HUES64 (cell line): ENCODE results near the gene TMEM170B.

ENCODE experiments used
- H3K27ac ChIP-seq: 2 replicates; pipeline ENCODE4 v1.7.0; 2013; ENCODE audit warnings: low read depth, low read length, inconsistent platforms
- H3K27me3 ChIP-seq: 2 replicates; pipeline ENCODE4 v1.6.1; 2013; ENCODE audit warnings: mild to moderate bottlenecking, low read length; ENCODE audit not compliant: insufficient read depth
- H3K36me3 ChIP-seq: 2 replicates; pipeline ENCODE4 v1.6.1; 2013; ENCODE audit warnings: mild to moderate bottlenecking, low read length; ENCODE audit not compliant: insufficient read depth
- H3K4me1 ChIP-seq: 2 replicates; pipeline ENCODE4 v1.6.1; 2013; ENCODE audit warnings: mild to moderate bottlenecking, low read length, moderate library complexity; ENCODE audit not compliant: insufficient read depth
- H3K4me3 ChIP-seq: 2 replicates; pipeline ENCODE4 v1.5.1; 2013; ENCODE audit warnings: mild to moderate bottlenecking, low read length, moderate library complexity
- H3K9ac ChIP-seq: 2 replicates; pipeline ENCODE4 v1.6.1; 2013; ENCODE audit warnings: mild to moderate bottlenecking, low read depth, low read length
- H3K9me3 ChIP-seq: 2 replicates; pipeline ENCODE4 v1.6.1; 2013; ENCODE audit warnings: low read depth, low read length; ENCODE audit not compliant: insufficient read depth
- WGBS: fragments of 150-250, 120-280 bp; methylation state at CpG from one replicate; pipeline ENCODE4 v1.1.7; 2013; ENCODE audit warnings: missing lambda C conversion rate; 5-methylcytosine and 5-hydroxymethylcytosine counted together

TMEM170B gene

GRCh38 chr6:11497881-11498280 lies 39.7 kb upstream of the TMEM170B start:
- Histone ChIP-seq H3K4me1 (peaks cover 9% of the 10 kb centered on the region), H3K36me3 (no peaks in the 10 kb centered on the region), H3K9ac (no peak overlapping the region), H3K9me3 (0 out of 2 replicates have a peak, but pooled peaks cover 3% of the 10 kb centered on the region), H3K27me3 (no peaks in the 10 kb centered on the region), H3K4me3 (no peak overlapping the region), H3K27ac (no peak overlapping the region)
- WGBS, result 92% methylated on average over 1 of the region's 1 CpG

DNA sequence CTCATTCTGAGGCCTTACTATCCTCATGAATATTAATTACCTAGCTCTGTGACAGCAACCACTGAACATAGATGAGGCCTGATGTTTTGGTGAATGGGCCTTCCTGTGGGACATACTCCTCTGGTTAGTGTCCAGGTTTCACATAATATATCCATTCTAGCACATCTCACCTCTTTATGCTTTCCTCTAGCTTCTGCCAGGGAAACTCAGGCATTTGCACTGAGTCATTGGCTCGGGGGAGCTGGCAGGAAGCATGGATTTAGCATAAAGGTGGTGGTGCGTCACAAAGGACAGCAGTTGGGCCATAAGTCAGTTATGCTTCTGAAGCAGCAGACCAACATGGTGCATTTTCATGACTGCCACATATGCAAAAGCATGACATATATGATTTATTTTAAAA lies 37.5 kb upstream of the TMEM170B start:
- Histone ChIP-seq H3K9me3 (0 out of 2 replicates have a peak, but pooled peaks cover 3% of the 10 kb centered on the region), H3K4me1 (peaks cover 9% of the 10 kb centered on the region), H3K36me3 (no peaks in the 10 kb centered on the region), H3K4me3 (no peak overlapping the region), H3K27ac (no peak overlapping the region), H3K27me3 (no peaks in the 10 kb centered on the region), H3K9ac (no peak overlapping the region)
- WGBS, result 87% methylated on average over 2 of the region's 2 CpGs

DNA sequence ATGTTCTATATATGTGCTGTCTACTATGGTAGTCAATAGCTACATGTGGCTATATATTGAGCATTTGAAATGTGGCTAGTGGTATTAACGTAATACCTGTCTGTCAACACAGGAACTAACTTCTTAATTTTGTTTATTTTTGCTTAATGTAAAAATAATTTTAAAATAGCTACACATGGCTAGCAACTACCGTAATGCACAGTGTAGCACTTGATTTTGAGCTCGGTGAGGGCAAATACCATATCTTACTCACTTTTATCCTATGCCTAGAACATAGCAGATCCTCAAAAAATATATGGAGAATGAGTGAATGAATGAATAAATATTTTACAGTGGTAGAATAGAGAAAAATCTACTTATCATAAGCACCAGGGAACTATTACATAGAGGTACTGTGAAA lies 28.1 kb upstream of the TMEM170B start:
- Histone ChIP-seq H3K9ac (no peak overlapping the region), H3K9me3 (no peaks in the 10 kb centered on the region), H3K27ac (no peak overlapping the region), H3K4me1 (no peaks in the 10 kb centered on the region), H3K4me3 (no peak overlapping the region), H3K36me3 (no peaks in the 10 kb centered on the region), H3K27me3 (no peaks in the 10 kb centered on the region)
- WGBS, result 100% methylated on average over 2 of the region's 3 CpGs

DNA sequence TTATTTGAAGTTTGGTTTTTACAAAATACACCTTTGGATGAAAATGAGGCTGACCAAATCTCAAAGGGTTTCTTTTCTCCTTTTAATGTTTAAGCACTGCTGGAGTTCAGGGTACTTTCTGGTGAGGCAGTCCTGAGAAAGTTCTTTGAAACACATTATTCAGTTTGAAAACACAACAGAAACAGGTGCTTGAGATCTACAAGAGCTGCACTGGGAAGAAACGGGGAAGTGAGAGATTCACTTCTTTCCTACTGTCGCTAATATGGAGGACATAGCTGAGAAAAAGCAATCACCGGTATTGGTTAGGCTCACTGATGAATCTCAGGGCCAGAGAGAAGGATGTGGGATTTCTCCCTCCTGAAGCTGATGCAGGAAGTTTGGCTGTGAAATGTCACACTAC lies 22.9 kb upstream of the TMEM170B start:
- no peaks in the 10 kb centered on the region for H3K27me3 ChIP-seq
- H3K9ac ChIP-seq, result no peak overlapping the region
- H3K4me3 ChIP-seq, result no peak overlapping the region
- WGBS, result 80% methylated on average over 3 of the region's 3 CpGs
- no peak overlapping the region for H3K27ac ChIP-seq
- no peaks in the 10 kb centered on the region for H3K4me1 ChIP-seq
- peaks cover 13% of the 10 kb centered on the region; the same call in 1 of the 2 replicates for H3K9me3 ChIP-seq
- no peaks in the 10 kb centered on the region for H3K36me3 ChIP-seq

GRCh38 chr6:11515763-11516162 lies 21.8 kb upstream of the TMEM170B start:
- peaks cover 13% of the 10 kb centered on the region; the same call in 1 of the 2 replicates for H3K9me3 ChIP-seq
- no peak overlapping the region for H3K9ac ChIP-seq
- no peak overlapping the region for H3K27ac ChIP-seq
- no peaks in the 10 kb centered on the region for H3K27me3 ChIP-seq
- WGBS, result 84% methylated on average over 3 of the region's 3 CpGs
- H3K4me3 ChIP-seq, result no peak overlapping the region
- H3K36me3 ChIP-seq, result no peaks in the 10 kb centered on the region
- no peaks in the 10 kb centered on the region for H3K4me1 ChIP-seq

- 94% methylated on average over 4 of the region's 4 CpGs for WGBS
- peaks cover 9% of the 10 kb centered on the region; the same call in 1 of the 2 replicates for H3K9me3 ChIP-seq
- no peaks in the 10 kb centered on the region for H3K27me3 ChIP-seq
- no peaks in the 10 kb centered on the region for H3K36me3 ChIP-seq
- no peaks in the 10 kb centered on the region for H3K4me1 ChIP-seq
- no peak overlapping the region for H3K27ac ChIP-seq
- no peak overlapping the region for H3K4me3 ChIP-seq
- no peak overlapping the region for H3K9ac ChIP-seq
Observed at GRCh38 chr6:11522812-11523605, 14.5 kb upstream of the TMEM170B start.

DNA sequence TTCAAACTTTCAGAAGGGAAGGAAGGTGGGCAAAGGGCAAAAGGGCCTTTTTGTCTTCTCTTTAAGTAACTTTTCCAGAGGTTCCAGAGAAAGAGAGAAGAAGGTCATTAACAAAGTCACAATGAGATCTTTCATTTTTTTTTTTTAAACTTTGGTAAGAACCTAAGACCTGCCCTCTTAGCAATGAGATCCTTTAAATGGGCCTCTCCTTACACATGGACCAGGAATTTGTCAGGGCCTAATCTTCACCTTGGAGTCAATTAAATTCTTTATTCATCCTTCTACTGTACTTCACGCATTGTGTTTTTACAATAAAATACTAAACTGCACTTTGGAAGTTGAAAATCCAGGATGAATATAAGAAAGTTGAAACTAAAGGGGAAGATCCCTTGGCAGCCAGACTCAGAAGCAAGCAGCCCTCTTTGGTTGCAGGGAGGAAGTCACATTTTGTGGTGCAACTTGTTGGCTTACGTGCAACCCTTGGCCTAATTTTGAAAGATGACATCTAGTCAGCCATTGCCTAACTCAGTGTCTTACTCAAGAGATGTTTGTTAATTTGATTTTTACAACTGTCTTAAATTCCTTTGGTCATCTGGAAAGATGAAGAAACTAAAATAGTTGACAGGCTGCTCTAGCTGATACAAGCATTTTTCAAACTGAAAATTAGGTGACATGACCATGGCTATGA lies 11.9 kb upstream of the TMEM170B start:
- H3K9ac ChIP-seq, result no peak overlapping the region
- no peaks in the 10 kb centered on the region for H3K36me3 ChIP-seq
- H3K4me3 ChIP-seq, result no peak overlapping the region
- H3K27me3 ChIP-seq, result no peaks in the 10 kb centered on the region
- no peaks in the 10 kb centered on the region for H3K9me3 ChIP-seq
- WGBS, result 52% methylated on average over 1 of the region's 2 CpGs
- H3K27ac ChIP-seq, result no peak overlapping the region
- H3K4me1 ChIP-seq, result no peaks in the 10 kb centered on the region

- H3K4me3 ChIP-seq, result no peak overlapping the region
- no peaks in the 10 kb centered on the region for H3K4me1 ChIP-seq
- 81% methylated on average over 3 of the region's 3 CpGs for WGBS
- H3K9ac ChIP-seq, result no peak overlapping the region
- H3K9me3 ChIP-seq, result no peaks in the 10 kb centered on the region
- H3K27ac ChIP-seq, result no peak overlapping the region
- no peaks in the 10 kb centered on the region for H3K27me3 ChIP-seq
- no peaks in the 10 kb centered on the region for H3K36me3 ChIP-seq
Observed at GRCh38 chr6:11526156-11526505, 11.4 kb upstream of the TMEM170B start.

- H3K9me3 ChIP-seq, result no peaks in the 10 kb centered on the region
- H3K27ac ChIP-seq, result no peak overlapping the region
- no peaks in the 10 kb centered on the region for H3K27me3 ChIP-seq
- no peaks in the 10 kb centered on the region for H3K36me3 ChIP-seq
- H3K4me1 ChIP-seq, result no peaks in the 10 kb centered on the region
- H3K4me3 ChIP-seq, result no peak overlapping the region
- H3K9ac ChIP-seq, result no peak overlapping the region
Observed at GRCh38 chr6:11527274-11527870, 10.2 kb upstream of the TMEM170B start.

DNA sequence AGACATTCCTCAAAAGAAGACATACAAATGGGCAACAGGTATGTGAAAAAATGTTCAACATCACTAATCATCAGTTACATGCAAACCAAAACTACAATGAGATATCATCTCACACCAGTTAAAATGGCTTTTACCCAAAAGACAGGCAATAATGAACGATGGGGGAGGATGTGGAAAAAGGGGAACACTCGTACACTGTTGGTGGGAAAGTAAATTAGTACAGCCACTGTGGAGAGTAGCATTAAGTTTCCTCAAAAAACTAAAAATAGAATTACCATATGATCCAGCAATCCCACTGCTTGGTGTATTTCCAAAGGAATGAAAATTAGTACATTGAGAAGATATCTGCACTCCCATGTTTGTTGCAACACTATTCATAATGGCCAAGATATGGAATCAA lies 8.6 kb upstream of the TMEM170B start:
- Histone ChIP-seq H3K4me1 (no peaks in the 10 kb centered on the region), H3K36me3 (no peaks in the 10 kb centered on the region), H3K9me3 (no peaks in the 10 kb centered on the region), H3K4me3 (no peak overlapping the region), H3K27ac (no peak overlapping the region), H3K9ac (no peak overlapping the region), H3K27me3 (no peaks in the 10 kb centered on the region)
- WGBS, result no CpG with 5 or more reads among the region's 2 CpGs

DNA sequence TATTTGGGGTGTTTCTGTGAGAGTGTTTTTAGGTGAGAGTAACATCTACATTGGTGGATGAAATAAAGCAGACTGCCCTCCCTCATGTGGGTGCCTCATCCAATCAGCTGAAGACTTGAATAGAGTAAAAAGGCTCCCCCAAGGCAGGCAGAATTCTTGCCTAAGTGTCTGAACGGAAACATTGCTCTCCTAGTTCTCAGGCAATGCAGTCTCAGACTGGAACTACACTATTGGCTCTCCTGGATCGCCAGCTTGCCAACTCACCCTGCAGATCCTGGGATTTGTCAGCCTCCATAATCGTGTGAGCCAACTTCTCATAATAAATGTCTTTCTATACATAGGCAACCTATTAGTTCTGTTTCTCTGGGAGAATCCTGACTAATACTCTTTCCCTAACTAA lies 5.5 kb upstream of the TMEM170B start:
- H3K27ac ChIP-seq, result no peak overlapping the region
- peaks cover 21% of the 10 kb centered on the region; the same call in 1 of the 2 replicates for H3K27me3 ChIP-seq
- no peaks in the 10 kb centered on the region for H3K9me3 ChIP-seq
- H3K4me1 ChIP-seq, result peaks cover 9% of the 10 kb centered on the region; the same call in 1 of the 2 replicates
- H3K4me3 ChIP-seq, result no peak overlapping the region
- WGBS, result 80% methylated on average over 3 of the region's 3 CpGs
- H3K36me3 ChIP-seq, result no peaks in the 10 kb centered on the region
- no peak overlapping the region for H3K9ac ChIP-seq
